DMS114 treated with DMSO at 0.1 percent for 48 hours (cell line): Measurements from ENCODE around the gene AP1G2.

Source experiments
- DNase-seq: peaks from one replicate; lab custom pipeline; 2025; ENCODE audit not compliant: unreplicated experiment; lab: John Stamatoyannopoulos, UW

AP1G2 gene

GRCh38 chr14:23558346-23559009 lies 9.1 kb downstream of the AP1G2 start:
- no peak for DNase-seq

- no peak for DNase-seq
Observed at GRCh38 chr14:23557946-23558345, 9.6 kb downstream of the AP1G2 start.

- DNase-seq = no peak
Observed at GRCh38 chr14:23557521-23557920, 10.1 kb downstream of the AP1G2 start.

GRCh38 chr14:23556700-23557440 lies 10.7 kb downstream of the AP1G2 start:
- no peak for DNase-seq

- DNase-seq = peak; percentile 79
Observed at GRCh38 chr14:23555882-23556699, 11.5 kb downstream of the AP1G2 start, which contains the start of gene THTPA. TSS of gene THTPA (plus strand) at chr14:23556271. CDS start at chr14:23556758, 487 bp downstream.

- DNase-seq = no peak
Observed at GRCh38 chr14:23555533-23555881, 12.1 kb downstream of the AP1G2 start.

GRCh38 chr14:23551266-23552028 lies 16.1 kb downstream of the AP1G2 start, which contains the start of gene ZFHX2:
TSS of gene ZFHX2 (minus strand) at chr14:23551765. CDS start at chr14:23535325, 16,440 bp downstream.
- peak; percentile 42 for DNase-seq

- no peak for DNase-seq
Observed at GRCh38 chr14:23550812-23551265, 16.8 kb downstream of the AP1G2 start.

GRCh38 chr14:23550131-23550811 lies 17.3 kb downstream of the AP1G2 start:
- DNase-seq = no peak

- DNase-seq = no peak
Observed at GRCh38 chr14:23548351-23549318, 19.0 kb downstream of the AP1G2 start.

GRCh38 chr14:23547924-23548323 lies 19.7 kb downstream of the AP1G2 start:
- DNase-seq = no peak

- DNase-seq = no peak
Observed at GRCh38 chr14:23546450-23547035, 21.0 kb downstream of the AP1G2 start.

- no peak for DNase-seq
Observed at GRCh38 chr14:23545740-23546365, 21.7 kb downstream of the AP1G2 start.

- DNase-seq = no peak
Observed at GRCh38 chr14:23544511-23545447, 22.8 kb downstream of the AP1G2 start.

- no peak for DNase-seq
Observed at GRCh38 chr14:23543403-23543802, 24.2 kb downstream of the AP1G2 start.

- DNase-seq = no peak
Observed at GRCh38 chr14:23542261-23542660, 25.3 kb downstream of the AP1G2 start.

- no peak for DNase-seq
Observed at GRCh38 chr14:23540141-23540469, 27.5 kb downstream of the AP1G2 start.
